Activated naive CD4-positive, alpha-beta T cell treated with anti-CD3 and anti-CD28 coated beads, Interleukin-2, amount 50 U/mL, for 16 hours (primary cell): ENCODE results near the gene CAMK1D.

Source experiments
- DNase-seq: peaks from one replicate; pipeline ENCODE4 v3.0.0-alpha.2; 2020

Gene CAMK1D

GRCh38 chr10:12500381-12501303 is 151.3 kb downstream of the CAMK1D start:
- DNase-seq = no peak

- DNase-seq = no peak
These were observed 152.0 kb downstream of the CAMK1D start for GRCh38 chr10:12501324-12501723.

DNA sequence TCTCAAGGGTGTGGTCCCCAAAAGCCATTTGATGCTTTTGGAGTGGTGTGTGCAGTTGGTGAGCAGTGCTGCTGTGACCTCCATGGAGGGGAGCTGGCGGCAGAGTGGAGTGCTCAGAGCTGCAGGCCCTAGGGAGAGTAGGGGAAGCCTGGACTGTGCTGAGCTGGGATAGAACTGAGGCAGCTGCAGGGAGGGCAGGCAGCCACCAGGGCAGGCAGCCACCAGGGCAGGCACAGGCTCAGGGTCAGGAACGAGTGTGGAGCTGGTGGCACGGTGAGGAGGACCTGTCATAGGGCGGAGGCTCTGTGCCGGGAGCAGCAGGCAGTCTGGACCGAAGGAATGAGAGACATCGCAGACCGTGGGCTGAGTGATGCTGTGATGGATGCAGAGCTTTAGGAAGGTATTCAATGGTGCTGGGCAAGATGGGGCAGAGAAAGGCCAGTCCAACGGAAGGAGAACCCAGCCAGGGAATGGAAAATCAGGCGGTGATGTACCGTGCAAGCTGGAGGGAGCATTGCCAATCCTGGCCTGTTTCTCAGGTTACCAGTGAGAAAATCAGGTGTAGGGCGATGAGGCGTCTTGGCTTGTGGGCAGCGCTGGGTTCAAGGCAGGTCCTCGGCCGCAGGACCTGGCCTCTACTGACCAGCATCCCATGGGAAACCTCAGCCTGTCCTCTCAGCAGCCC is 152.6 kb downstream of the CAMK1D start:
- no peak for DNase-seq

DNA sequence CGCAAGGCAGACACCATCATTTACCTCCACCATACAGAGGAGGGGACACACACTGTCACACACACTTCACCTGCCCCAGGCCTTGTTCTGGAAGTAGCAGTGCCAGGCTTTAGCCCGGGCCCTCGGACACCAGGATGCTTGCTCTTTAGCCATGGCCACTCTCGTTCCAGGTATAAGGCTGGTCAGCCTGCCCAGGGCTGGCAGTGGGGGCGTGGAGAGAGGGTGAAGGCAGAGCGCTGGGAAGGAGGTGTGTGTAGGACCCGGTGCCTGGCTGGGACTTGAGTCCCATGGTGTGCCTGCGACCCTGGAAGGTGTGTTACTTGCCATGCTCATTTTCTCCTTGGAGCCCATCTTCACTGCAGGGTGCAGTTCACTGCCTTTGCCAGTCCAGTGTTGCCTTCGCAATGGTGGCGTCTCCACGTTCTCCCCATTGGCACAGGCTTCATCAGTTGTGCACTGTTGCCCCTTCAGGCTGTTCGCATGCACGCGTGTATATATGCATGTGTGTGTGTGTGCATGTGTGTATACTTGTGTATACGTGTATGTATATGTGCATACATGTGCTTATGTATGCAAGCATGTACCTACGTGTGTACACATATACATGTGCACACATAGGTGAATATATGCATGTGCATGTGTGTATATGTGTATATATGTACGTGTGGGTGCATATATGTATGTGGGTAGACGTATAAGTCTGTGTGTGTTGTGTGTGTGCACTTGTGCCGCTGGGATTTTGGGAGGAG is 153.4 kb downstream of the CAMK1D start:
- no peak for DNase-seq

DNA sequence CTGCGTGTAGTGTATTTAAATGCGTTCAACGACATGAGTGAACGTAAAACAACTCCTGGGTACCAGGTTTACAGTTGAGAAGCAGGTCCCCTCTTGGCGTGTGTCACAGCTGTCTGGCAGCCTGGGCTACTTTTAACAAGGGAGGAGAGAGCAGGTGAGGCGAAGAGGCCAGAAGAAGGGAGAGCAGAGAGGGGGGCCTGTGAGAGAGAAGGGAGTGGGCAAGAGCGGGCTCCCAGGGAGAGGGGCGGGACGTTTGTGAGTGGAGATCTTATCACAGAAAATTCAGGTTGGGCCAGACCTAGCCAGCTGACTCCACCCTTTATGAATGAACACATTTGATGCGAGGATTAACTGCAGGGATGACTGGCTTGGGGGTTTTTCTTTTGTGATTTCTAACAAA is 154.0 kb downstream of the CAMK1D start:
- DNase-seq = no peak

- no peak for DNase-seq
These were observed 154.8 kb downstream of the CAMK1D start for GRCh38 chr10:12504176-12504575.

DNA sequence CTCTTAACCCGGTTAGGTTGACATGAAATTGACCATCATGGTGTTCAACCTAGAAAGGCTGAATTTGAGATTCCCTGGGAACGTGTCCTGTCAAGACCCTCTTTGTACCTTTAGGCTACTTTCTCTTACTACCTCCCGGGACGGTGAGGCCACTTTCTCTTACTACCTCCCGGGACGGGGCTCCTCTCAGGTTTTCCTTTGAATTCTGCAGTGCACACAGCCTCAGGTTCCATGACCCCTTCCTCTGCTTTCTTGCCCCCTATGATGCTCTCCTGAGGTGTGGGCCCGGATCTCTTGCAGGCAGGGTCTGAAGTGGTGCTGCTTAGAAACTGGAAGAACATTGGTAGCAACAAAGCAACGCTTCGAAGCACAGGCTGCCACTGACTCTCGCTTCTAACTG is 155.3 kb downstream of the CAMK1D start:
- DNase-seq = no peak

- DNase-seq = no peak
These were observed 156.3 kb downstream of the CAMK1D start for GRCh38 chr10:12505683-12506082.

DNA sequence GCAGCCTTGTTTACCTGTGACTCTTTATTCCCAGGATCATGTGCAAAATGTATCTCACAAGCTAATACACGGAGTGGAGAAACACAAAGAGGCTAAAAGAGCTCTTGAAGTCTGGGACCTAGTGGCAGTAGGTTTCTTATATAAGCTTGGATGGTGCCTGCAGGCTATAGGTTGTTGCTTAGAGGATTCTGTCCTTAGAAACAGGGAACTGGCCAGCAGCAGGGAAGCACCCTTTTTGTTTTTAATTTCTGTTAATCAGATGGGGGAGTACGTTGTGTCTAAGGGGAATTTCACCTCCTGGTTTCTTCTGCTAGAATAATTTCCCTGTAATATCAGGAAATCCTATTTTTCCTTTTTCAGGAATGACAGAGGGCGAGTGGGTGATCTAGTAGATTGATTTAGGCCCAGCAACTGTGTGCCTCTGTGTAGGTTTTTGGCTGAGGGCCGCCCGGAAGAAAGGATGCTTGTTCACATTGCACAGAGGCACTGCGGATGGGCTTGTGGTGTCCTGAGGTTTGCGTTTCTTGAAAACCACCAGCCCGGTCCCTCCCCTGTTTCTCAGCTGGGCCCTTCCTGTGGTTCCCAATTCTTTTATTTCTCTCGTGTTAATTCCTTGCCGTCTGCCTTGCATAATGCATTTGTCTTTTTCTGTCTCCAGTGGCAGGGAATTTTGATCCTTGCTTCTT is 158.0 kb downstream of the CAMK1D start:
- no peak for DNase-seq

GRCh38 chr10:12508165-12508564 is 158.8 kb downstream of the CAMK1D start:
- no peak for DNase-seq

GRCh38 chr10:12509016-12509793 is 159.9 kb downstream of the CAMK1D start:
- DNase-seq = no peak

DNA sequence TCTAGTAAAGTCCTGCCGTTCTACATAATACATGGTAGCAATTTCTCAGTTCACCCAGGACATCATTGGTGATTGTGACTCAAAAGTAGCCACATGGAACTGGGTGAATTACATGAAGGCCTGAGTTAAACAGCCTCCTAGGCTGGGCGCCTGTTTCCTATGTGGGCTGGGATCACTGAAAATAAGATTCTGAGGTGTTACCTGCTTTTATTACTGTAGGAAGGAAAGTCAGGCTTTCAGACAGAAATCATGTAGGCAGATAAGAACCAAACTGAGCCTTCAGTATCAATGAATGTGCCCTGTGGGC is 160.4 kb downstream of the CAMK1D start:
- no peak for DNase-seq

GRCh38 chr10:12510501-12510941 is 161.2 kb downstream of the CAMK1D start:
- no peak for DNase-seq

DNA sequence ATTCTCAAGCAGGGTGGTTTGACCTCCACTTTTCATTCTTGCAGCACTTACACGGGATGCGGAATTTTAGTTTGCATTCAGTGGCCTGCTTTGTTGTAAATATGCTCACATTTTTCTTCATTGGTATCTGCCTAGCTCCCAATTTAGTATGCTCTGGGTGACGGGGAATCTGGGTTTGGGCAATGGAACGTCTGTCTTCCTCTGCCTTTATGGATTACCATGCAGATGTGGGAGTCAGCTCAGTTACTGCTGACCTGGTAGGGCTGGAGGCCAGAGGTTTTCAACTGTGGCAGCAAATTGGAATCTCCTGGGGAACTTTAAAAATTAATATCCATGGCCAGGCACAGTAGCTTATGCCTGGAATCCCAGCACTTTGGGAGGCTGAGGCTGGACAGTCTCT is 161.6 kb downstream of the CAMK1D start:
- no peak for DNase-seq

DNA sequence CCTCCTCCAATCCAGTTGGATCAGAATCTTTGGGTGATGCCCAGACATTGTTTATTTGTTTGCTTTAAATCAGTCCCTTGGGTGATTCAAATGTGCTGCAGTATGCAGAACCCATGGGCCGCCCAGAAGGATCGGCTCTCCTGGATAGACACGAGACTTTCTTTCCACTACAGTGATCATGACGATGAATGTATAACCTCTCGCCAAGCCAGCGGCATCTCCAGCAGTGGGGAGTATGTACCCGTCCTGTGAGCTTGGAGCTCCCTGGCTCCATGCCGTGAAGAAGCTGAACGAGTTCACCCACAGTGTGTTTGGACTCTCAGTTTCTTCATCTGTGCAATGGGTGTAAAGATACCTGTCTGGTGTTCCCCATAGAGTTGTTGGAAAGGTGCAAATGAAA is 162.3 kb downstream of the CAMK1D start:
- DNase-seq = no peak

DNA sequence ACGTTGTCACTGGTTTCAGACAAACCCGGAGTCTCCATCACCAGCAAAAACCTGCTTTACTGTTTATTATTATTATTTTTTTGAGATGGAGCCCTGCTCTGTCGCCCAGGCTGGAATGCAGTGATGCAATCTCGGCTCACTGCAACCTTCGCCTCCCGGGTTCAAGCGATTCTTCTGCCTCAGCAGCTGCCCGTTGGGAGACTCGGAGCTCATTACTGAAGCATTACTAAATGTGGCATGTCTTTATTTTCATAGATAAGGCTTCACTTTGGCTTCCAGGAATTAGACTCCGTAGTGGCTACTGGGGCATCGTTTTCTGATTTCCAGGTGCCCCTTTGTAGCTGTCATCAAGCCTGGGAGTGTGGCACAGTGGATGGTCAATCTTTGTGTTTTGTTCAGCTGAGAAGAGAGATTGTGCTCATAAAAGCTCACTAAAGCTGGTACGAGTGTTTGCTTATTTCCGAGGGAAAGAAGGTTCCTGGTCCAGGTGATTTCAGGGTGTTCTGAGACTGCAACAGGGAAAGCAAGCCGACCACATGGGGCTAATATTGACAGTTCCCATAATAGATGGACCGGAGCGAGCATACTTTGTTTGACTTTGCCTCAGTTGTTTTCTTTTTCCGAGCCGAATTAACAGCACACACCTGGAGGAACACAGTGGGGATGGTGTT is 163.1 kb downstream of the CAMK1D start:
- no peak for DNase-seq

DNA sequence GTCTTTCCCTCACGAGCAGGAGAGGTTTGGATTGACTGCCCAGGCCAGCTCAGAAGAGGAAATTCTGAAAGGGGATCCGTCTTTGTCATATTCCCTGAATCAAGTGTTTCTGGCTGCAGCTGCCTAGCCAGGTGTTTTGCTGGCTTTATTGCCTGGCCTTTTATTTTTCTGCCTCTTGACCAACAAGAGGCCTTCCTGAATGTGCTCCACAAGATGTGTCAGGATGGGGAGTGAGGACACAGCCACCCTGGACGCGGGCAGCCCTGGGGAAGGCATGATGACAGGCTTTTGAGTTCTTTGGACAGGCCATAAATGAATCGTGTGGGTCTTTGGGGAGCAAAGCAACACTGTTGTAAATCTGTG is 163.6 kb downstream of the CAMK1D start:
- DNase-seq = no peak

DNA sequence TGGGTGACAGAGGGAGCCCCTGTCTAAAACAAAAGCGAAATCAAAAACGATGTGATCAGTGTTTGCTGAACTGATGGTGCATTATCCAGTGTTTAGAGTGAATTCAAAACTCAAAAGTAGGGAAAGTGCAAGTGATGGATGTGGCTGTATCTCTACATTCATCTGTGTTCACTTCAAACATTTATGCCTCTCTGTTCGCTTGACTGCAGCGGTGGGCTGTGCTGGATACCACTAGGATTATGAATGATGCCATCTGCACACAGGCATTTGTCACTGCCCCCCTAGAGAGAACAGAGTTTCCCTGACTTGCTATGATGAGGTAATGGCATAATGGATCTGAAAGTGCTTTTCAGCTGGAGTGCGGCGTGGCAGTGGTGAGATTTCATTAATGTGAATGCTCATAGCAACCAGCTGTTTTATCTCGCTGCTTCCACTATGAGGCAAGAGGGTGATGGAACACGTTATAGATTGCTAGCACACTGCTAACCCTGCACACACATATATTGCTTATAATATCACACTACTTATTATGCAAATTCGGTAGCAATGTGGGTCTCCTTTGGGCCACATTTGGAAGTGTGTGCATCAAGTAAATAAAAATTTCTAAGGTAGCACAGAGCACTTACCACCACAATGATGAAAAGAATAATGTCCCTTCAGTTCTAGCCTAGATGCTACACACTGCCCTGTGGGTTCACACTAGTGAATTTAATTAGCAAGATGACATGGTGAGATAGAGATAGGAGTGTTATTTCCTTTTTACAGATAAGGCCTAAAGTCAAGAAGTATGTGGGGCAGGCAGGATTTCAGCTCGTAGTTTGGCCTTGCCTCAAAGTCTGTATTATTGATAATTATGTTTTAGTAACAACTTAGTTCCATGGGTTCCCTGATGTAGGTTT is 164.7 kb downstream of the CAMK1D start:
- no peak for DNase-seq

GRCh38 chr10:12518024-12518423 is 168.7 kb downstream of the CAMK1D start:
- no peak for DNase-seq

GRCh38 chr10:12521423-12521822 is 172.1 kb downstream of the CAMK1D start:
- DNase-seq = no peak

- DNase-seq = no peak
These were observed 177.0 kb downstream of the CAMK1D start for GRCh38 chr10:12526311-12526710.
